ENCODE measurements around the gene MAP3K13. TPM values are rescaled to one million over a fixed set of nuclear protein-coding genes. Genes with fewer than 3 reads are reported as not detected.

Gene MAP3K13
- total and polyA plus RNA-seq, 2 of the 13 experiments (the other 11 are each of a cell fraction or from before 2014, with no cell fraction given) = 24.2 to 26.5 TPM

DNA sequence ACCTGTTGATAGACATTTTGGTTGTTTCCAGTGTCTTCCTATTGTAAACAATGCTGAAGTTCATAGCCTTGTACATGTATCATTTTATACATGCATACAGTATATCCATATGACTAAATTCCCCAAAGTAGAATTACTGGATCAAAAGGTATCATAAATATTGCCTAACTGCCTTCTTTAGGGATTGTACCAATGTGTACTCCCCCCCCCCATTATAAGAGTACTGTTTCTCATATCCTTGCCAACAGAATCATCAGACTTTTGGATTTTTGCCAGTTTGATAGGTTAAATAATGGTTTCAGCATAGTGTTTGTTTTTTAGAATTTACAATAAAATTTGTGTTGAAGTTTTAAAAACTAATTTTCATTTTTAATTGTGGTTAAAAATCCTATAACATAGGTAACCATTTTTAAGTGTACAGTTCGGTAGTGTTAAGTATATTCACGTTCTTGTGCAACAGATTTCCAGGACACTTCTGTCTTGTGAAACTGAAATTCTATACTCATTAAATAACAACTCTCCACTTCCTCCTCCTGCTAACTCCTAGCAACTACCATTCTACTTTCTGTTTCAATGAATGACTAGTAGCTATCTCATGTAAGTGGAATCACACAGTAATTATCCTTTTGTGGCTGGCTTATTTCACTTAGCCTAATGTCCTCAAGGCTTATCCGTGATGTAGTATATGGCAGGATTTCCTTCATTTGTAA is 30.8 kb upstream of the MAP3K13 start:
- DNase-seq (ENCODE audit: low spot score) = peak; percentile 87
- Histone ChIP-seq H3K27ac (ENCODE audit: extremely low read length, insufficient read depth, low read length) (peak overlapping the region; percentile 60), H3K27me3 (ENCODE audit: control insufficient read depth in 1 of 2, insufficient read depth in 2 of 2, low read length in 2 of 2) (no peaks in the 10 kb centered on the region), H3K79me2 (ENCODE audit: insufficient read depth, low read length) (peaks cover 68% of the 10 kb centered on the region), H3K4me1 (ENCODE audit: insufficient read depth, low read length) (peaks cover 72% of the 10 kb centered on the region), H3K36me3 (replicated peaks in 1 of 2; ENCODE audit: control insufficient read depth in 1 of 2, insufficient read depth in 2 of 2, low read length in 2 of 2) (no peaks in the 10 kb centered on the region; a peak in 1 of 5 replicates), H4K20me1 (ENCODE audit: insufficient read depth, low read length) (no peaks in the 10 kb centered on the region; the same call in 1 of the 2 replicates), H3K4me2 (ENCODE audit: low read depth, low read length) (peak overlapping the region; percentile 78), H3K4me3 (replicated peaks in 1 of 3; ENCODE audit: insufficient read depth in 1 of 3, low read depth in 2 of 3, low read length in 3 of 3) (peak overlapping the region in 2 of 3 experiments; percentile 36 to 53; a peak in 3 of 6 replicates), H2AFZ (ENCODE audit: low read length) (no peak overlapping the region), H3K9ac (ENCODE audit: insufficient read depth, low read depth, low read length) (0 out of 2 replicates have a peak overlapping the region, but pooled peaks have one; percentile 18), H3K9me3 (ENCODE audit: low read length) (no peaks in the 10 kb centered on the region)
- intact Hi-C loops (cut with micrococcal nuclease; ENCODE audit: unreplicated experiment) = no loop called here
- 15% methylated on average over 3 of the region's 3 CpGs for WGBS (ENCODE audit: low lambda C conversion rate)
- FAIRE-seq = no peak
- ChIA-PET CTCF (ENCODE audit: low intra/inter-chr PET ratio, low total read pairs) (no interaction called here), POLR2A (interaction anchor here (1.5 kb wide), 1 partner anchor 23 kb away, joined by 4 read pairs; no protein-coding TSS in a partner anchor)
- ATAC-seq = peak; percentile 59
- in situ Hi-C loops (cut with HindIII; ENCODE audit: extremely low pct_ligation_motif_present, low pct_unique_long_range_greater_than_20kb) = no loop called here
- no TSS peak for BruUV-seq (replicated peaks)
- TF ChIP-seq ELF3 (CRISPR knock-in tag; IDR thresholded peaks at IDR 0.05) (peak; percentile 94), ZFP36L1 (CRISPR knock-in tag; IDR thresholded peaks at IDR 0.05) (no peak), NCOR1 (IDR thresholded peaks at IDR 0.05; ENCODE audit: borderline replicate concordance, low read length) (peak; percentile 33; the same call in 1 of the 2 replicates), CEBPB (IDR thresholded peaks at IDR 0.05; ENCODE audit: borderline replicate concordance, low read depth, low read length) (peak; percentile 92), TBL1XR1 (IDR thresholded peaks at IDR 0.05; ENCODE audit: borderline replicate concordance, low read length, partially characterized antibody) (no peak), HDAC2 (CRISPR knock-in tag; IDR thresholded peaks at IDR 0.05) (no peak), SAP130 (CRISPR knock-in tag; IDR thresholded peaks at IDR 0.05; ENCODE audit: low read depth) (no peak; the same call in 1 of the 2 replicates), FOXA1 (IDR thresholded peaks at IDR 0.05) (no peak), FOXA1 (CRISPR knock-in tag; IDR thresholded peaks at IDR 0.05) (peak; percentile 27; the same call in 1 of the 2 replicates), RARG (CRISPR knock-in tag; IDR thresholded peaks at IDR 0.05; ENCODE audit: low read depth) (no peak), NR3C1 (CRISPR knock-in tag; IDR thresholded peaks at IDR 0.05) (no peak), FOXA3 (CRISPR knock-in tag; IDR thresholded peaks at IDR 0.05) (0 out of 2 replicates have a peak, but pooled peaks have one; percentile 7), NAIF1 (CRISPR knock-in tag; IDR thresholded peaks at IDR 0.05; ENCODE audit: borderline replicate concordance) (no peak), ZBTB38 (CRISPR knock-in tag; IDR thresholded peaks at IDR 0.05) (no peak), POGZ (CRISPR knock-in tag; IDR thresholded peaks at IDR 0.05) (no peak)
- TF ChIP-seq, protein P1, sequence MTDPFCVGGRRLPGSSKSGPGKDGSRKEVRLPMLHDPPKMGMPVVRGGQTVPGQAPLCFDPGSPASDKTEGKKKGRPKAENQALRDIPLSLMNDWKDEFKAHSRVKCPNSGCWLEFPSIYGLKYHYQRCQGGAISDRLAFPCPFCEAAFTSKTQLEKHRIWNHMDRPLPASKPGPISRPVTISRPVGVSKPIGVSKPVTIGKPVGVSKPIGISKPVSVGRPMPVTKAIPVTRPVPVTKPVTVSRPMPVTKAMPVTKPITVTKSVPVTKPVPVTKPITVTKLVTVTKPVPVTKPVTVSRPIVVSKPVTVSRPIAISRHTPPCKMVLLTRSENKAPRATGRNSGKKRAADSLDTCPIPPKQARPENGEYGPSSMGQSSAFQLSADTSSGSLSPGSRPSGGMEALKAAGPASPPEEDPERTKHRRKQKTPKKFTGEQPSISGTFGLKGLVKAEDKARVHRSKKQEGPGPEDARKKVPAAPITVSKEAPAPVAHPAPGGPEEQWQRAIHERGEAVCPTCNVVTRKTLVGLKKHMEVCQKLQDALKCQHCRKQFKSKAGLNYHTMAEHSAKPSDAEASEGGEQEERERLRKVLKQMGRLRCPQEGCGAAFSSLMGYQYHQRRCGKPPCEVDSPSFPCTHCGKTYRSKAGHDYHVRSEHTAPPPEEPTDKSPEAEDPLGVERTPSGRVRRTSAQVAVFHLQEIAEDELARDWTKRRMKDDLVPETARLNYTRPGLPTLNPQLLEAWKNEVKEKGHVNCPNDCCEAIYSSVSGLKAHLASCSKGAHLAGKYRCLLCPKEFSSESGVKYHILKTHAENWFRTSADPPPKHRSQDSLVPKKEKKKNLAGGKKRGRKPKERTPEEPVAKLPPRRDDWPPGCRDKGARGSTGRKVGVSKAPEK (CRISPR knock-in tag; IDR thresholded peaks at IDR 0.05; ENCODE audit: borderline replicate concordance) = no peak
- TF ChIP-seq, protein P2, sequence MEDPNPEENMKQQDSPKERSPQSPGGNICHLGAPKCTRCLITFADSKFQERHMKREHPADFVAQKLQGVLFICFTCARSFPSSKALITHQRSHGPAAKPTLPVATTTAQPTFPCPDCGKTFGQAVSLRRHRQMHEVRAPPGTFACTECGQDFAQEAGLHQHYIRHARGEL (CRISPR knock-in tag; IDR thresholded peaks at IDR 0.05) = no peak

Data from HepG2 (cell line).